Umbilical cord (tissue), 2 donors: ENCODE results near the gene KCNG2. TPM values are rescaled to one million over a fixed set of nuclear protein-coding genes. Genes with fewer than 3 reads are reported as not detected.

Experiments used
- DNase-seq: peaks from one replicate; pipeline ENCODE4 v3.0.0-alpha.2; 2015; ENCODE audit warnings: low spot score
- total RNA-seq: library from RNA; depleted of rRNA; stranded (reverse); fragments of >200 nt; gene quantifications from one replicate; pipeline ENCODE4 v1.2.3, GENCODE V29; 2014; ENCODE audit warnings: low replicate concordance; ENCODE audit not compliant: insufficient read depth

Gene KCNG2
- total RNA-seq, 1 donor from 2014 or later = 2.6 TPM

GRCh38 chr18:79798346-79798998, 734 bp downstream of the KCNG2 start:
- no peak for DNase-seq

GRCh38 chr18:79798999-79799370, 1.2 kb downstream of the KCNG2 start:
- no peak for DNase-seq

GRCh38 chr18:79799619-79800370, 2.1 kb downstream of the KCNG2 start:
- DNase-seq = no peak

- DNase-seq = no peak
Observed at GRCh38 chr18:79800371-79801180, 2.8 kb downstream of the KCNG2 start.

- no peak for DNase-seq
Observed at GRCh38 chr18:79801217-79801616, 3.5 kb downstream of the KCNG2 start.

- DNase-seq = no peak
Observed at GRCh38 chr18:79801641-79802040, 3.9 kb downstream of the KCNG2 start.

- DNase-seq = no peak
Observed at GRCh38 chr18:79802298-79802697, 4.6 kb downstream of the KCNG2 start.

GRCh38 chr18:79803611-79804051, 5.9 kb downstream of the KCNG2 start:
- no peak for DNase-seq

GRCh38 chr18:79804130-79804787, 6.5 kb downstream of the KCNG2 start:
- no peak for DNase-seq

- DNase-seq = no peak
Observed at GRCh38 chr18:79805211-79805887, 7.6 kb downstream of the KCNG2 start.

GRCh38 chr18:79805926-79806487, 8.3 kb downstream of the KCNG2 start:
- DNase-seq = no peak

- DNase-seq = no peak
Observed at GRCh38 chr18:79806976-79807841, 9.5 kb downstream of the KCNG2 start.

GRCh38 chr18:79809482-79810192, 11.9 kb downstream of the KCNG2 start:
- no peak for DNase-seq

- DNase-seq = no peak
Observed at GRCh38 chr18:79812052-79812451, 14.3 kb downstream of the KCNG2 start.

GRCh38 chr18:79814373-79814772, 16.6 kb downstream of the KCNG2 start:
- no peak for DNase-seq

- no peak for DNase-seq
Observed at GRCh38 chr18:79815657-79816056, 17.9 kb downstream of the KCNG2 start.

- no peak for DNase-seq
Observed at GRCh38 chr18:79816092-79816491, 18.4 kb downstream of the KCNG2 start.

- no peak for DNase-seq
Observed at GRCh38 chr18:79816981-79817606, 19.4 kb downstream of the KCNG2 start.

GRCh38 chr18:79817607-79817998, 19.9 kb downstream of the KCNG2 start:
- DNase-seq = no peak
